H9 (cell line): ENCODE data around the gene CRMP1. TPM values are rescaled to one million over a fixed set of nuclear protein-coding genes. Genes with fewer than 3 reads are reported as not detected.

ENCODE experiments used
- DNase-seq: peaks from one replicate; pipeline ENCODE4 v3.0.0-alpha.2; 2017
- H2AFZ ChIP-seq: one replicate; pipeline ENCODE4 v1.6.1; 2013; ENCODE audit warnings: mild to moderate bottlenecking, low read length, control low read depth, moderate library complexity
- H2AK5ac ChIP-seq: 2 replicates; pipeline ENCODE4 v1.6.1; 2013; ENCODE audit warnings: low read length, control low read depth, mixed read lengths; ENCODE audit not compliant: insufficient read length
- H2BK120ac ChIP-seq: one replicate; pipeline ENCODE4 v1.6.1; 2013; ENCODE audit warnings: low read depth, mild to moderate bottlenecking, low read length, control low read depth, inconsistent platforms; ENCODE audit not compliant: poor library complexity, severe bottlenecking
- H2BK12ac ChIP-seq: 2 replicates; pipeline ENCODE4 v1.6.1; 2013; ENCODE audit warnings: low read length, control low read depth, mixed read lengths, low read depth; ENCODE audit not compliant: insufficient read length
- H2BK15ac ChIP-seq: 2 replicates; pipeline ENCODE4 v1.6.1; 2013; ENCODE audit warnings: low read depth, low read length, control low read depth
- H2BK20ac ChIP-seq: one replicate; pipeline ENCODE4 v1.6.1; 2013; ENCODE audit warnings: low read depth, mild to moderate bottlenecking, low read length, control low read depth, inconsistent platforms; ENCODE audit not compliant: poor library complexity, severe bottlenecking
- H2BK5ac ChIP-seq: 2 replicates; pipeline ENCODE4 v1.6.1; 2013; ENCODE audit warnings: low read length, control low read depth, mixed read lengths; ENCODE audit not compliant: insufficient read length
- H3K14ac ChIP-seq: 2 replicates; pipeline ENCODE4 v1.6.1; 2013; ENCODE audit warnings: low read length, control low read depth; ENCODE audit not compliant: insufficient read depth
- H3K18ac ChIP-seq: 2 replicates; pipeline ENCODE4 v1.6.1; 2013; ENCODE audit warnings: low read depth, mild to moderate bottlenecking, mixed read lengths, low read length, control low read depth; ENCODE audit not compliant: insufficient read length
- H3K23ac ChIP-seq: 2 replicates; pipeline ENCODE4 v1.6.1; 2013; ENCODE audit warnings: low read length, control low read depth, mixed read lengths, low read depth; ENCODE audit not compliant: insufficient read length
- H3K23me2 ChIP-seq: 2 replicates; pipeline ENCODE4 v1.6.1; 2013; ENCODE audit warnings: low read depth, mild to moderate bottlenecking, mixed read lengths, low read length, control low read depth; ENCODE audit not compliant: insufficient read length, poor library complexity, severe bottlenecking
- H3K27ac ChIP-seq: 2 replicates; pipeline ENCODE4 v1.5.1; 2013; ENCODE audit warnings: low read length, control low read depth, mixed read lengths, low read depth; ENCODE audit not compliant: insufficient read length
- H3K27me3 ChIP-seq: 2 replicates; pipeline ENCODE4 v1.6.1; 2013; ENCODE audit warnings: low read length, control low read depth, inconsistent platforms; ENCODE audit not compliant: insufficient read depth
- H3K4ac ChIP-seq: 2 replicates; pipeline ENCODE4 v1.6.1; 2013; ENCODE audit warnings: low read depth, mild to moderate bottlenecking, control low read depth, inconsistent platforms, low read length, moderate library complexity
- H3K4me1 ChIP-seq: 2 replicates; pipeline ENCODE4 v1.6.1; 2013; ENCODE audit warnings: low read length, control low read depth, inconsistent platforms; ENCODE audit not compliant: insufficient read depth
- H3K4me2 ChIP-seq: 2 replicates; pipeline ENCODE4 v1.6.1; 2013; ENCODE audit warnings: low read length, control low read depth, mixed read lengths; ENCODE audit not compliant: insufficient read length, insufficient read depth
- H3K56ac ChIP-seq: 2 replicates; pipeline ENCODE4 v1.6.1; 2013; ENCODE audit warnings: low read depth, mild to moderate bottlenecking, mixed read lengths, low read length, control low read depth; ENCODE audit not compliant: insufficient read length
- H3K79me1 ChIP-seq: 2 replicates; pipeline ENCODE4 v1.6.1; 2013; ENCODE audit warnings: low read depth, mild to moderate bottlenecking, moderate library complexity, low read length, control low read depth, inconsistent platforms; ENCODE audit not compliant: insufficient read depth, poor library complexity, severe bottlenecking
- H3K79me2 ChIP-seq: 2 replicates; pipeline ENCODE4 v1.6.1; 2013; ENCODE audit warnings: low read length, control low read depth, inconsistent platforms; ENCODE audit not compliant: insufficient read depth
- H3K9ac ChIP-seq: 2 replicates; pipeline ENCODE4 v1.6.1; 2013; ENCODE audit warnings: low read length, control low read depth, mixed read lengths; ENCODE audit not compliant: insufficient read length; ENCODE audit errors: extremely low read depth
- H3K9me3 ChIP-seq: one replicate; pipeline ENCODE4 v1.6.1; 2013; ENCODE audit warnings: low read depth, low read length, inconsistent platforms; ENCODE audit not compliant: control insufficient read depth
- H3T11ph ChIP-seq: one replicate; pipeline ENCODE4 v1.6.1; 2013; ENCODE audit warnings: mild to moderate bottlenecking, low read length, control low read depth, inconsistent platforms
- H4K20me1 ChIP-seq: one replicate; pipeline ENCODE4 v1.6.1; 2013; ENCODE audit not compliant: control insufficient read depth, insufficient read length, insufficient read depth
- H4K5ac ChIP-seq: 2 replicates; pipeline ENCODE4 v1.6.1; 2013; ENCODE audit warnings: low read depth, mild to moderate bottlenecking, mixed read lengths, low read length, control low read depth; ENCODE audit not compliant: insufficient read length
- H4K8ac ChIP-seq: replicated peaks from 2 replicates; pipeline ENCODE4 v1.6.1; 2013; ENCODE audit warnings: low read length, control low read depth, mixed read lengths, low read depth; ENCODE audit not compliant: insufficient read length
- H4K91ac ChIP-seq: 2 replicates; pipeline ENCODE4 v1.6.1; 2013; ENCODE audit warnings: low read depth, mild to moderate bottlenecking, moderate library complexity, mixed read lengths, low read length, control low read depth; ENCODE audit not compliant: insufficient read length
- H3K27ac Mint-ChIP-seq, 3 experiments: 2 replicates in 2 of 3; 3 replicates in 1 of 3; pipeline ENCODE4 v1.8.0; 2020 to 2021; ENCODE audit warnings: mixed read lengths in 3 of 3, mild to moderate bottlenecking in 1 of 3, moderate library complexity in 1 of 3
- H3K27me3 Mint-ChIP-seq: 2 replicates; pipeline ENCODE4 v1.8.0; 2021; ENCODE audit warnings: low read depth, mild to moderate bottlenecking, moderate library complexity, mixed read lengths
- H3K36me3 Mint-ChIP-seq, 3 experiments: 2 replicates in 2 of 3; 3 replicates in 1 of 3; pipeline ENCODE4 v1.8.0; 2020 to 2021; ENCODE audit warnings: low read depth in 3 of 3, mixed read lengths in 3 of 3; ENCODE audit not compliant: insufficient read depth in 1 of 3
- H3K4me1 Mint-ChIP-seq, 2 experiments: 2 replicates each; pipeline ENCODE4 v1.8.0; 2020; ENCODE audit warnings: mixed read lengths in 2 of 2
- H3K4me3 Mint-ChIP-seq, 2 experiments: 2 replicates in 1 of 2; 3 replicates in 1 of 2; pipeline ENCODE4 v1.8.0; 2020 to 2021; ENCODE audit warnings: mild to moderate bottlenecking in 2 of 2, mixed read lengths in 2 of 2, moderate library complexity in 1 of 2
- H3K9me3 Mint-ChIP-seq, 2 experiments: 2 replicates in 1 of 2; 3 replicates in 1 of 2; pipeline ENCODE4 v1.8.0; 2020; ENCODE audit warnings: mild to moderate bottlenecking in 2 of 2, mixed read lengths in 2 of 2, moderate library complexity in 1 of 2
- CTCF ChIP-seq: fragments of 200-600 bp; sonication (generic); conservative IDR thresholded peaks from 3 replicates; pipeline ENCODE4 v1.8.0; 2021; ENCODE audit warnings: antibody characterized with exemption, mild to moderate bottlenecking
- WGBS: extraction: QIAGEN DNeasy Blood & Tissue Kit; methylation state at CpG from one replicate; pipeline ENCODE4 v1.1.7; 2013; ENCODE audit warnings: missing lambda C conversion rate, low lambda C conversion rate, mixed read lengths; ENCODE audit not compliant: insufficient read length; ENCODE audit errors: extremely low coverage; 5-methylcytosine and 5-hydroxymethylcytosine counted together
- long read RNA-seq: library from polyadenylated mRNA; unstranded; transcript quantifications from one replicate; pipeline ENCODE4 v2.0.0, GENCODE V29; 2020
- total RNA-seq: library from RNA; stranded (reverse); gene quantifications from 2 replicates; pipeline ENCODE4 v1.2.1, GENCODE V29; 2021

Gene CRMP1
- total RNA-seq: 71.6 and 73.1 TPM in 2 replicates
- long read RNA-seq, transcript CRMP1-205 (14 exons, 2,764 nt): minor isoform, 28 of 228 reads
- long read RNA-seq, transcript CRMP1-204 (14 exons, 3,081 nt): minor isoform, 8 of 228 reads
- long read RNA-seq, transcript CRMP1-206 (2 exons, 2,436 nt): minor isoform, 5 of 228 reads
- long read RNA-seq, transcript CRMP1-202 (14 exons, 2,911 nt): major isoform, 145 of 228 reads
- long read RNA-seq, partial matches to known transcripts: 18 of 228 reads
- long read RNA-seq, other reads (novel, unspliced or antisense): 24 of 228 reads

DNA sequence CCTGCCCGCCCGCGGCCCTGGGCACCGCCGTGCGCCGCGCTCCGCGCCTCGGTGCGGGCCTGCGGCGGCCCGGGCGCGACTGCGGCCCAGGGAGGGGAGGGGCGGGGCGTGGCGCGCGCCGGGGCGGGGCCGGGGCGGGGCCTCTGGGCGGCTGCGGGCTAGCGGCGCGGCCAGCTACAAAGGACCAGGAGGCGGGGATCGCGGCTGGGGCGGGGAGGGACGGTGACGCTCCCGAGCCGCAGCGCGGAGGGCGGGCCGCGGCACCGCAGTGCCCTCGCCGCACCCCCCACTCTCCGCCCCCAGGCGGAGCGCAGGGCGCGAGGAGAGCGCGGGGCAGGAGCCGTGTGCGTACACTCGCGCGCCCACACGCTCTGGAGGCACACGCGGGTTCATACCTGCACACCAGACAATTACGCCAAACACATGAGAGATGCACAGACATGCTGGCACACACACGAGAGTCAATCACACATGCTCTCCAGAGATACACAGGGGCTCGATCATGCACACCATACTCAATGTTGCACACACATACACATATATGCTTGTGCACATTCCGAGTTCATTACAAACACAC, at the start of gene CRMP1:
Gene CRMP1 (minus strand): TSS at position 83 of the 577 bp plus-strand sequence. CDS start 117 bp downstream, outside the sequence.
- WGBS: no CpG with 5 or more reads among the region's 67 CpGs
- Histone ChIP-seq H3K9ac (no peak within 1 kb of the TSS), H3K4ac (no peak within 1 kb of the TSS), H3K23me2 (peaks cover 15% of the 10 kb centered on the region), H4K5ac (no peak within 1 kb of the TSS), H2BK15ac (no peak within 1 kb of the TSS), H2AK5ac (no peak within 1 kb of the TSS), H3K23ac (no peak within 1 kb of the TSS), H4K20me1 (no peaks in the 10 kb centered on the region), H4K91ac (no peak within 1 kb of the TSS), H3K27ac (no peak within 1 kb of the TSS), H3K4me2 (peak within 1 kb of the TSS; percentile 82), H3K79me1 (no peaks in the 10 kb centered on the region), H2BK20ac (no peak within 1 kb of the TSS), H2BK12ac (no peak within 1 kb of the TSS), H3K27me3 (peaks cover 18% of the 10 kb centered on the region; the same call in 1 of the 2 replicates), H2BK5ac (no peak within 1 kb of the TSS), H3K79me2 (no peaks in the 10 kb centered on the region), H2BK120ac (no peak within 1 kb of the TSS), H4K8ac (no peak within 1 kb of the TSS), H3K9me3 (no peaks in the 10 kb centered on the region), H3K56ac (no peak within 1 kb of the TSS), H3K4me1 (peaks cover 2% of the 10 kb centered on the region; the same call in 1 of the 2 replicates), H3K18ac (no peak within 1 kb of the TSS), H3T11ph (no peak within 1 kb of the TSS), H3K14ac (no peak within 1 kb of the TSS; the same call in 1 of the 2 replicates), H2AFZ (no peak within 1 kb of the TSS)
- no peak within 1 kb of the TSS for H3K27ac Mint-ChIP-seq
- peak within 1 kb of the TSS; percentile 68 to 84 for H3K4me3 Mint-ChIP-seq
- H3K4me1 Mint-ChIP-seq: peaks cover 31 to 52% of the 10 kb centered on the region in 2 experiments
- TF ChIP-seq CTCF: no peak
- peaks cover 86% of the 10 kb centered on the region for H3K27me3 Mint-ChIP-seq
- H3K36me3 Mint-ChIP-seq: peaks cover 0 to 9% (median 3%) of the 10 kb centered on the region in 3 experiments; a peak in 4 of 7 replicates
- DNase-seq: peak; percentile 84
- peaks cover 5 to 15% of the 10 kb centered on the region in 2 experiments for H3K9me3 Mint-ChIP-seq
